HG02642 (cell line): ENCODE results near the gene MON1B.
"Not testable (repeated sequence)": the region's sequence is repeated elsewhere in the genome, so short reads cannot be mapped to it uniquely, and the experiment has no call there.

Experiments used
- ATAC-seq: cut with Tn5 transposase; IDR thresholded peaks from one replicate; pipeline ENCODE4 v1.9.1; 2021; ENCODE audit warnings: mild to moderate bottlenecking; ENCODE audit not compliant: unreplicated experiment, poor library complexity

MON1B gene

GRCh38 chr16:77190478-77191258, at the start of gene MON1B:
Gene MON1B (plus strand): TSS chr16:77191190. CDS start chr16:77191486, 296 bp downstream.
- peak; percentile 98 for ATAC-seq

GRCh38 chr16:77143364-77143763, 47.6 kb upstream of the MON1B start:
- no peak for ATAC-seq

GRCh38 chr16:77148121-77148520, 42.9 kb upstream of the MON1B start:
- ATAC-seq = no peak

GRCh38 chr16:77157346-77158058, 33.5 kb upstream of the MON1B start:
- no peak for ATAC-seq

- no peak for ATAC-seq
Observed at GRCh38 chr16:77158293-77158692, 32.7 kb upstream of the MON1B start.

- no peak for ATAC-seq
Observed at GRCh38 chr16:77165006-77165405, 26.0 kb upstream of the MON1B start.

- not testable (repeated sequence) for ATAC-seq
Observed at GRCh38 chr16:77165536-77166236, 25.3 kb upstream of the MON1B start.

- no peak for ATAC-seq
Observed at GRCh38 chr16:77166726-77167125, 24.3 kb upstream of the MON1B start.

GRCh38 chr16:77168901-77169300, 22.1 kb upstream of the MON1B start:
- no peak for ATAC-seq

GRCh38 chr16:77169650-77170236, 21.2 kb upstream of the MON1B start:
- peak; percentile 74 for ATAC-seq

- no peak for ATAC-seq
Observed at GRCh38 chr16:77170805-77171204, 20.2 kb upstream of the MON1B start.

GRCh38 chr16:77171745-77172635, 19.0 kb upstream of the MON1B start:
- ATAC-seq = peak; percentile 79

GRCh38 chr16:77172951-77173350, 18.0 kb upstream of the MON1B start:
- ATAC-seq = no peak

- no peak for ATAC-seq
Observed at GRCh38 chr16:77183137-77183536, 7.9 kb upstream of the MON1B start.

- ATAC-seq = not testable (repeated sequence)
Observed at GRCh38 chr16:77186298-77186697, 4.7 kb upstream of the MON1B start.

GRCh38 chr16:77190190-77190477, 856 bp upstream of the MON1B start:
- ATAC-seq = no peak

GRCh38 chr16:77191259-77191969, 424 bp downstream of the MON1B start:
- peak; percentile 0 for ATAC-seq

GRCh38 chr16:77193377-77193776, 2.4 kb downstream of the MON1B start:
- no peak for ATAC-seq
